ELF-1 (cell line): ENCODE measurements around the gene HNF4A.
A peak's percentile ranks its signal among the peaks of the same experiment; 100 is the strongest.

ENCODE experiments used
- DNase-seq: peaks from one replicate; pipeline ENCODE4 v3.0.0-alpha.2; 2016; ENCODE audit warnings: low read depth, low spot score

The HNF4A gene

GRCh38 chr20:44442298-44443070 lies 87.0 kb downstream of the HNF4A start:
- DNase-seq: no peak

GRCh38 chr20:44445742-44446710 lies 90.5 kb downstream of the HNF4A start:
- no peak for DNase-seq

GRCh38 chr20:44447827-44448419 lies 92.4 kb downstream of the HNF4A start:
- no peak for DNase-seq

- DNase-seq: peak; percentile 43
Measured at GRCh38 chr20:44448753-44449546, 93.5 kb downstream of the HNF4A start.

GRCh38 chr20:44449864-44450263 lies 94.4 kb downstream of the HNF4A start:
- DNase-seq: no peak

DNA sequence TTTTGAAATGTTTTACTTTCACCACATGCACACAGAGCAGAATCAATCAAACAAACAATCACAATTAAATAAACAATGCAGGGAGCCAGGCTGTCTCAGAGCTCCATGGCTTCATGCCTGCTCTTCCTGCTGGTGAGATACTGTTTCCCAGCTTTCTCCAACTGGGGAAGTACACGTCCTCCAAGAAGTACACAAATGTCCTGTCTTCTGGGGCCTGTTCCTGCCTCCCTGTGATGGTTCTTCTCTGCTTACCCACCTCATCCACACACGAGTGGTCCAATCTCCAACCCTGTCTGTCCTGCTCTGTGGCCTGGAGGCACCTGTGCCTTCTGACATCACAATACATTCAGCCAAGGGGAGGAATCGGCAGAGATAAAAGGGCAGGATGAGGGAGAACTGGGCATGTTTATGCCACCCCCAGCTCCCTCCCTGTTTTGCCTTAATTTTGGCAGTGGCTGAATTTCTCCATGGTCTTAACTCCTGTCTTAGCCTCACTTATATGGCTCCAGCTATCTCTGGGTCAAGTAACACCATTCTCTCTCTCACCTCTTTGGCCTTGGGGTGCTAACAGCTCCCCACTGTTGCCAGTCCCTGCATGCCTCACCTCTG lies 94.9 kb downstream of the HNF4A start:
- no peak for DNase-seq

DNA sequence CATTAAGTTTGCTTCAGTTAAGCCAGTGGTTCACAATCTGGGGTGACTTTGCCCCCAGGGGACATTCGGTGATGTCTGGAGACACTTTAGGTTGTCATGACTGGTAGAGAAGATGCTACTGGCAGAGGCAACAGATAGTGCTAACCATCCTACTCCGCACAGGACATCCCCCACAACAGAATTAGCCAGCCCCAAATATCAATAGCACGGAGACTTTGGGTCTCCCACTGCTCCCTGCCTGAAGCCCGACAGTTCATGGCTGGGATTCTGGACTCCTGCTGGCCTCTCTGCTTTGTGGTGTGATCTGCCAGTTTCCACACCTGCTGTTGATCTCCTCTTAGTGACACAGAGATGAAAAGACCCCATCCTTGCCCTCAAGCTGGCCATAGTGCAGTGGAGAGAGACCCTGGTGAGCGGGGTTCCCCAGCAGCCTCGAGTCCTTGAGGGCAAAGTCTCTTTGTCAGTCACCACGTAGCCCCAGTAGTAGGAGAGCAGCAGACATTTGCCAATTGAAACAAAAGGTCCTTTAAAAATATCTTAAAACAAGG lies 95.5 kb downstream of the HNF4A start:
- DNase-seq: no peak

- DNase-seq: no peak
Measured at GRCh38 chr20:44454306-44454963, 98.9 kb downstream of the HNF4A start.

GRCh38 chr20:44455126-44455525 lies 99.6 kb downstream of the HNF4A start:
- no peak for DNase-seq

GRCh38 chr20:44456611-44457010 lies 101.1 kb downstream of the HNF4A start:
- DNase-seq: peak; percentile 12

- peak; percentile 86 for DNase-seq
Measured at GRCh38 chr20:44457016-44457415, 101.5 kb downstream of the HNF4A start.

GRCh38 chr20:44459271-44459670 lies 103.8 kb downstream of the HNF4A start:
- no peak for DNase-seq

GRCh38 chr20:44460795-44461141 lies 105.3 kb downstream of the HNF4A start:
- DNase-seq: no peak

GRCh38 chr20:44461142-44461802 lies 105.8 kb downstream of the HNF4A start:
- DNase-seq: no peak

DNA sequence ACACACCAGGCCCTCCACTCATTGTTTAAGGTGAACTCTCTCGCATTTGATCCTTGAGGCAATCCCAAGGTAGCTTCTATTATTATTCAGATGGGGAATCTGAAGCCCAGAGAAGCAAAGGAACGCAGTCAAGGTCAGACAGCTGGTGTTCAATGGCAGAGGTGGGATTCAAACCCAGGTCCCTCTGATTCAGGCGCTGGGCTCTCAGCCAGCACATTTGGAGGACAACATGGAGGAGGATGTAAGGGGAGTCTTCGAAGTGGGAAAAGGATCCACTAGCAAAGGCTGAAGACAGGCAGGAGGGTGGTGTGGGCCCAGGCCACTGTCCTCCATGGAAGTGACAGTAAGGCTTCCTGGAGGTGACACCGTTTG lies 106.3 kb downstream of the HNF4A start:
- no peak for DNase-seq

DNA sequence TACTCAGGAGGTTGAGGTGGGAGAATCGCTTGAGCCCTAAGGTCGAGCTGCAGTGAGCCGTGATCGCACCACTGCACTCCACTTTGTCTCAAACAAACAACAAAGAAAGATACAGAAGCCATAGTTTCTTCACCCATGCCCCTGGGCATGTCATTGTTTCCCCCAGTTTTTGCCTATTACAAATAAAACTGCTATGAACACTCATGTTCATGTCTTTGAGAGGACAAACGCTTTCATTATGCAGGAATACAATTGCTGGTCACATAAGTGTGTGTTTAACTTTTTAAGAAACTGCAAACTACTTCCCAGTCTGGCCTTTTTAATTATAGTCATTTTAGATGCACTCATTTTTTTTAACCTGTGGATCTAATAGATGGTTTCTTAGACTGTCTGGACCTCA lies 108.0 kb downstream of the HNF4A start:
- DNase-seq: no peak

GRCh38 chr20:44464514-44464913 lies 109.0 kb downstream of the HNF4A start:
- DNase-seq: no peak

DNA sequence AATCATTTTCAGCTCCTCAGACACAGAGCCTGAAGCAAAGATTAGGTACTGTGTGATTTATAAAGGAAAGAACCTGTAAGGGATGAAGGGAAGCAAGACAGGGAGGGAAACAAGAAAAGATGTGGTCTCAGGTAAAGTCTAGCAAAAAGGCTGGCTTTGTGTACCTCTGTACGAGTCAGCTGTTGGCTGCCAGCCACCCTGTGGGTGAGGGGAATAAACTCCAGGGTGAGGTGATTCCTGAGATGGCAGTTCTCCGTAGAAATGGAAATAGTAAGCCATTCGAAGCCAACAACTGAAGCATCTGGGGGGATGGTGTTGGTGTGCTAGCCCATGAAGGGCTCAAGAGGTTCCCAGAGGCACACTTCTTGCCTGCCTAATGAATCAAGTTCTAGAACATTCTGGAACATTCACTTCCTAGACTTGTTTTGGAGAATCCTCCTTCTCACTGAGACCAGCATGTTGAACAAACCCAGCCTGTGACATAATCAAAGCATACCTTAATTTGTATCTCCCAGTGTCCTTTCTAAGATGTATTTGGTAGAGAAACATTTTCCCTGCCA lies 109.6 kb downstream of the HNF4A start:
- DNase-seq: no peak

DNA sequence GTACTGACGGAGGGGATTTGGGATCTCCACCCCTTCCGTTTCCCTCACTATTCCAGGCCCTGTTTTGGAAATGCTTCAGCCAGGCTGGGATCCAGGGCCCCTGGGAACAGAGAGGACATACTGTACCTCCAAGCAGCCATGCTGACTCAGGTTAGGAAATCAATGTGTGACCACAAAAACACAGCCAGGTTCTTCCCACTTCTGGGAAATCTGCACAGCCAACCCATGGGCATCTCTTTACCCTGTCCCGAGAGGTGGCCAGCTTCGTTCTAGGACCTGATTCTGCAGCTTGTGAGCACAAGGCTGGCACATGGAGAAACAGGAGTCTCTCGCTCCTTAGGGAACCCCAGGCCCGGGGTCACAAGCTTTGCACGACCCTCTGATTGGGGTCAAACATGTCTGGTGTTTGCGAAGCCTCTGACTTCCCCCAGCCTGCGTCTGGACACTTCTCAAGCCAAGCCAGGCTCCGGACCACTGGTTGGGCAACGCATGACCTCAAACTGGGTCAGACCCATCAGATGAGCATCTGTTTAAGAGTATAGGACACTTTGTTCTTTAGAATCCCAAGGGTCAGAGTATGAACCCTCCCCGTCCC lies 111.9 kb downstream of the HNF4A start:
- DNase-seq: no peak
